ENCODE data around the gene CMIP.

GRCh38 chr16:81437865-81438264 lies 6.7 kb upstream of the CMIP start:
- TF ChIP-seq GATA3 (IDR thresholded peaks at IDR 0.05; ENCODE audit: low read depth, low read length) (no peak), GATA2 (IDR thresholded peaks at IDR 0.05; ENCODE audit: low read depth, low read length) (no peak)

Data from SH-SY5Y (cell line).